B cell (primary cell): ENCODE data around the gene FOXP4.

Experiments
- CTCF ChIP-seq: fragments of 200-600 bp; IDR thresholded peaks from one replicate; pipeline ENCODE4 v1.8.0; 2022; ENCODE audit warnings: antibody characterized with exemption, mild to moderate bottlenecking
- EZH2 ChIP-seq: IDR thresholded peaks from 2 replicates; pipeline ENCODE4 v1.6.1; 2012; ENCODE audit warnings: borderline replicate concordance, low read depth, mild to moderate bottlenecking, moderate library complexity, low read length; ENCODE audit not compliant: insufficient read depth, poor library complexity, severe bottlenecking

- TF ChIP-seq CTCF (no peak), EZH2 (no peak)
Observed at GRCh38 chr6:41582540-41582939, 36.4 kb downstream of the FOXP4 start.
